Cardiac septum (tissue), 1 donor: ENCODE data around the gene KHNYN. TPM values are rescaled to one million over a fixed set of nuclear protein-coding genes. Genes with fewer than 3 reads are reported as not detected.

Source experiments
- DNase-seq: peaks from one replicate; pipeline ENCODE4 v3.0.0-alpha.2; 2020; ENCODE audit warnings: low spot score
- intact Hi-C: fragments of 100-400 bp; cut with DNase I; formaldehyde crosslinking; loops from one replicate; pipeline ENCODE4 v1.14.0; 2022
- total RNA-seq: library from RNA; stranded (reverse); fragmentation: NEBNext Ultra II Directional; extraction: Animal tissue kit (Norgen Biotek cat#: 25700); gene quantifications from one replicate; pipeline ENCODE4 v1.2.1, GENCODE V29; 2021
- donor health status: DM: no; HTN: no; CAD: no.

KHNYN gene
- total RNA-seq, 1 donor from 2014 or later, result 23.5 TPM

DNA sequence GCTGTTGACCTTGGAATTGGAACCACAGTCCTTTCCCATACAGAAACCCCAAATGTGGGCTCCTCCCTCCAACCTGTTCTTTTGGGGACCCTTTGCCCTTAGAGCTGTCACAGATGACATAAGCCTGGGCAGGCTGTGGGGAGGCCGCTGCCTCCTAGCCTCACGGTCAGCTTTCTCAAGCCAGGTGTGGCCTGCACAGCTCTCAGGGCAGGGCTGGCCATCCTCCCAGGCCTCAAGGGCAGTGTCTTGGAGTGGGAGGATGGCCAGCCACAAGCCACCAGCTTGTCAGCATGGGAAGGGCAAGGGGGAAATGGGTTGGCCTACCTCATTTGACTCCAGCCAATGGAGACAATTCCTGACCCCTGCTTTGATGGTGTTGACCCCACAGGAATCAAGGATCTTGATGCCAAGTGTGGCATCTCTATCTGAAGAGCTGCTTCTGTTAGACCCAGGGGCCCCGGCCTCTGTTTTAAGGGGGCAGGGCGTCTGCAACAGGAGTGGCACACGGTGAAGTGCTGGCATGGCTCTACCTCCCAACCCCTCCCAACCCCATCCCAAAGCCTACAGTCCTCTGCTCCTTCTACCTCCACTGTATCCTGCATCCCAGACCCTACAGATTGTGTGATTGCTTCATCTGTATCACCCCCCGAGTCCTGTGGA lies 11.8 kb upstream of the KHNYN start:
- intact Hi-C loops, result no loop called here
- no peak for DNase-seq

GRCh38 chr14:24418492-24418873 lies 11.3 kb upstream of the KHNYN start:
- intact Hi-C loops, result no loop called here
- no peak for DNase-seq

GRCh38 chr14:24422261-24422660 lies 7.5 kb upstream of the KHNYN start:
- intact Hi-C loops, result no loop called here
- no peak for DNase-seq

DNA sequence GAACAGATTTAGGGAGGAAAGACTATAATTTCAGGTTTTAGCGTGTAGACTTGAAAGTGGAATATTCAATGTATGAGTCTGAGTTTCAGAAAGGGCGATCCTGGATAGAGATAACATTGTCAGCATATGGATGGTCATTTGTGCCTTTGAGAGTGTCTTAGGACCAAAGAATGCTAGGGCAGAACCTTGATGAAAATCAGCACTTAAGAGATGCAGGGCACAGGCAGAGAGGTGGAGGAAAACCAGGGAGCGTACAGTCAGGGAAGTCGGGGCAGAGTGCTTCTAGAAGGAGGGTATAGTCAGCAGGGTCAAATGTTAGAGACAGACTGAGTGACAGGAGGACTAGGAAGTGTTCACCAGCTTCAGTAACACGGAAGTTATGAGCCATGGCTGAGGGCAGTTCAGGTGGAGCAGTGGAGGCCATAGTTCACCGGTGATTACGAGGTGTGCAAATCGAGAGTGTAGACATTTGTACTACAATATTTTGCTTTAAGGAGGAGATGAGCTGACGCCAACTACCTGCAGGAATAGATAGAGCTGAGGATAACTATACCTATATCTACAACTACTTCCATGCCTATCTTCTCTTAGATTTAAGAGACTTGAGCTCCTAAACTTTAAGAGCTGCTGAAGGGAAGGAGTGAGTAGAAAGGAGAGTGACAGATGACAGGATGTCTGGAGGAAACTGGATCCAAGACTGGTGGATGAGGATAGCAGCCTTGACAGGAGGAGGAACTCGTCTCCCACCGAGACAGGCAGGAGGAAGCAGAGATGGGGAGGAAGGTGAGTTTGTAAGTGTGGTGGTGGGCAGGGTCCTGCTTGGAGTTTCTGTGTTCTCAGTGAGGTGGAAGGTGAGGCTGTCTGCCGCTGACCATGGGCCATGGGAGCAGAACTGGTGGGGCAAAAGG lies 6.8 kb upstream of the KHNYN start:
- intact Hi-C loops, result no loop called here
- DNase-seq, result no peak

DNA sequence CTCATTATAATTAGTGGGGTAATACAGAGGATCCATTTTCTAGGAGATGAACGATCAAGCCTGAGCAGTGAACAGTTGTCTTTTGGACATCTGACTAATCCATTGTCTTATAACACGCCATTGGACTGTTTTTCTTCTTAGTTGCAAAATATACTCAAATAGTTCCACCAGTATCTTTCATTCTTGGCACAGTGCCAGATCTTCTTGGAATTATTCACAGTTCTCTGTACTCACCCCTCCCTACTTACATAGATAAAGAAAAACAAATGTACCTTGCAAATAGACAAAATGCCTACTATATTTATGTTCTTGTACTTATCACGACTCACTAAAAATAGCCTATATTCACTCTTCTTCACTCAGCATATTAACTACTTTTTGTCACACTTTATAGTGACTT lies 4.0 kb upstream of the KHNYN start:
- intact Hi-C loops, result no loop called here
- DNase-seq, result no peak

DNA sequence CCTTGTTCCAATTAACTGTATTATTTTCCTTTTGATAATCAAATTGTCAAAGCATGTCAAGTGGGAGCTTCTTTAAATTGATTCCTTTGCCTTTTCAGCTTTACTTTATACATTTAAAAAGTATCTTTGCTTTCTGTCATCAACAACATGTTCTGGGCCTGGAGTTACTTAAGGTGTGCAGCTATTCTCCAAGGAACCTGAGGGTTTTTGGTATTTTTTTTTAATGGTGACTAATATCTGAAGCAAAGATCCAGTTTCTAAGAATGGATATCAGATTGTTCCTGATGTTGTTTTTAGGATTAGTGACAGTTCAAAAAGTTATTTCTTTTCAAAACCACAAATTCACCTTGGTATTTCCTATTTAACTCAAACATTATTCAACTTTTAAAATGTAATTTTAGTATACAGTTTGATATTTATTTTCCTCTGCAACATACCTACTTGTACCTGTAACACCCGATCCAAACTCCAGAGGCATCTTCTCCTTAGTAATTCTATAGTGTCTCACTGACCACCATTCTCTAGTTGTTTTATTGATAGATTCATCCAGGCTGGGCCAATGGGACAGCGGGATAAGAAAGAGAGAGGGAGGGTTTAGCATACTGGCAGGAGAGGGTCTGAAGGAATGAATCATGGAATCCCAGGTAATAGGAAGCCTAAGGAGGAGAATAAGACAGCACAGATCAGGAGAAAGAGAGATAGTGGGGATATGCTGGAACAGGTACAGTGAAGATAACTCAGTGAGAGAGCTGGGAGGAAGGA lies 3.4 kb upstream of the KHNYN start:
- no peak for DNase-seq
- intact Hi-C loops, result no loop called here

- intact Hi-C loops, result no loop called here
Observed at GRCh38 chr14:24426912-24427536, 2.7 kb upstream of the KHNYN start.

DNA sequence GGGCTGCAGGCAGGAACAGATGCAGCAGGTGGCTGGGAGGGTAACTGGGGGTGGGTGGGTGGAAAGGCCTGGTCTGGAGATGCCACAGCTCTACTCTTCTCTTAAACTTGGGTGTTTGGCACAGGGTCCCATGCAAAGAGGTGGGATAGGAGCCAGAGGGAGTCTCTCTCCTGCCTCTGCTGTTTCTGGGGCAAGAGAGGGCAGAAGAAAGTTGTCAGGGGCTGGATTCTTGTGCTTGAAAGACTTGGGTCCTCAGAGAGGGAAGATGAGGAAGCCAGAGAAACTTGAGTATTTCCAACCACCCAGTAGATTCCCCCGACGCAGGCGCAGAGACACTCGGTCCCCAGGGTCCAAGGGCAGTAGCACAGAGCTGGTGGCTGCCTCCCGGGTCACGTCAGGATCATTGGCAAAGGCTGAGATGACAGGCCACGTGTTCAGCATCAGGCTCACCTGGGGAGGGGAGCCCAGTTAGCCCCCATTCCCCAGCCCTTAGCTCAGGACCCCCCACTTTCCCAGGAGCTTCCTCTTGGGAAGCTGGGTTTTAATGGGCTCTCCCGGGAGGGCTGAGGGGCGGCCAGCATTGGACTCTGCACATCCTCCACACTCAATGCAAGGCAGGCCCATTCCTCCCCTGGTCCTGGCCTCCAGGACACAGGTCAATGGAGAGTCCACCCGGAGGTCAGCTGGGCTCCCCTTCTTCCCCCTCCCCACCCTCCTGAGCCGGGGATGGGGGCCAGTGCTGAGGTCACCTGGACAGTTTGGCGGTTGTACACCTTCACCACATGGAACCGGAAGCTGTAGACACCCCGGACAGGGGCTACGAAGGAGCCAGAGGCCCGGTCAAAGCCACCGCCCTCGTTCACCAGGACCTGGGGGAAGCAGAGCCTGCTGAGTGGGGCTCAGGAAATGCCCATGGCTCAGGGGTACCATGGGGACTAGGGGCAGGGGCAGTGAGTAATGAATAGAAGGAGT lies 1.9 kb upstream of the KHNYN start:
- DNase-seq, result no peak

More at GRCh38 chr14:24426912-24427536, 2.7 kb upstream of the KHNYN start:
- no peak for DNase-seq

GRCh38 chr14:24428628-24429394 lies 943 bp upstream of the KHNYN start:
- no peak for DNase-seq
- intact Hi-C loops, result no loop called here

More for the DNA sequence above, 1.9 kb upstream of the KHNYN start:
- intact Hi-C loops, result no loop called here

- DNase-seq, result peak; percentile 91
- intact Hi-C loops, result loop anchor here (5.0 kb wide), 1 partner anchor 188 kb away; the partner anchor contains the start of gene TINF2
Observed at GRCh38 chr14:24430143-24430681, 458 bp downstream of the KHNYN start.

- intact Hi-C loops, result loop anchor here (1.0 to 5.0 kb wide), 2 partner anchors 65 to 189 kb away; partner anchors contain the start of gene TINF2
Observed at GRCh38 chr14:24430682-24431568, 1.2 kb downstream of the KHNYN start.

GRCh38 chr14:24431569-24432258 lies 2.0 kb downstream of the KHNYN start:
- peak; percentile 95 for DNase-seq
- intact Hi-C loops, result loop anchor here (1.0 to 5.0 kb wide), 2 partner anchors 65 to 189 kb away; partner anchors contain the start of gene TINF2

More at GRCh38 chr14:24430682-24431568, 1.2 kb downstream of the KHNYN start:
- DNase-seq, result no peak

DNA sequence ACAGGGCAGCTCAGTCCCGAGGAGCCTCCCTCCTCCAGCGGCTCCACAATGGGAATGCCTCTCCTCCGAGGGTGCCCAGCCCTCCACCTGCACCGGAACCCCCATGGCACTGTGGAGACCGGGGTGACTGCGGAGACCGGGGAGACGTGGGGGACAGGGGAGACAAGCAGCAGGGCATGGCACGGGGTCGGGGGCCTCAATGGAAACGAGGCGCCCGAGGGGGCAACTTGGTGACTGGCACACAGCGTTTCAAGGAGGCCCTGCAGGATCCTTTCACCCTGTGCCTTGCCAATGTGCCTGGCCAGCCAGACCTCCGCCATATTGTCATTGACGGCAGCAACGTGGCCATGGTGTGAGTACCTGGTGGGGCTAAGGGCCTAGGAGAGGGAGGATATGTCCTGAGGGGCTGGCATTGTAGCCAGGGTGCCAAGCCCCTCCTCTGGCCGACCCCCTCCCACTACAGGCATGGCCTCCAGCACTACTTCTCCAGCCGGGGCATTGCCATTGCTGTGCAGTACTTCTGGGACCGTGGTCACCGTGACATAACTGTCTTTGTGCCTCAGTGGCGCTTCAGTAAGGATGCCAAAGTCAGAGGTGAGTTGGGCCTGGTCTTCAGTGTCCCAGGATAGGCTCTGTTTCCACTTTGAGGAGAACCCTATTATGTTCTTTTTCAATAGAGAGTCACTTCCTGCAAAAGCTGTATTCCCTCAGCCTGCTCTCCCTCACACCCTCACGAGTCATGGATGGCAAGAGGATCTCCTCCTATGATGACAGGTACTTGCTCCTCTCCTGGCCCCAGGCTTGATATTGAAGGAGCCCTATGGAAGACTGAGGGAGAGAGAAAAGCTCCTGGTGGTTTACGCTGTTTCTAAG lies 2.7 kb downstream of the KHNYN start:
- intact Hi-C loops, result loop anchor here (5.0 kb wide), 1 partner anchor 190 kb away; the partner anchor contains the start of gene TINF2
- DNase-seq, result no peak

DNA sequence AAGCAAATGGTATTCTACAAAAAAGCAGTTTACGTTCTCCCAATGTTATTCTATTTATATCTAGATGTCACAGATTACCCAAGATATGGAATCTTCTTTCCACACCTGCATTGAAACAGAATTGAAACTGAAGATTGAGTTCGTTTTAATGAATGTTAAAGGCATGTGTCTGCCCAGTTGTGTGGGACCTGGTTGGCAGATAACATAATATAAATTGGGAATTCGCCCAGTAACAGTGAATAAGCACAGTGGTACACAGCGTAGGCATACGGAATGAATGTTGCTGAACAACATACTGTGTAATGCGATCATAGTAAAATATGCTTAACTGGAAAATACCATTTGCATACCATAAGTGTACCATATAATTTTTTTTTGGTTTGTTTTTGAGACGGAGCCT lies 4.3 kb downstream of the KHNYN start:
- no peak for DNase-seq
- intact Hi-C loops, result loop anchor here (5.0 kb wide), 1 partner anchor 192 kb away; the partner anchor contains the start of gene TINF2

GRCh38 chr14:24434676-24435075 lies 4.9 kb downstream of the KHNYN start:
- DNase-seq, result no peak
- intact Hi-C loops, result loop anchor here (5.0 kb wide), 1 partner anchor 192 kb away; the partner anchor contains the start of gene TINF2
